NCI-H2227 (cell line): Measurements from ENCODE around the gene ACACA.
A peak's percentile ranks its signal among the peaks of the same experiment; 100 is the strongest.

ENCODE experiments used
- DNase-seq: peaks from one replicate; lab custom pipeline; 2025; ENCODE audit not compliant: unreplicated experiment; lab: John Stamatoyannopoulos, UW

The ACACA gene

DNA sequence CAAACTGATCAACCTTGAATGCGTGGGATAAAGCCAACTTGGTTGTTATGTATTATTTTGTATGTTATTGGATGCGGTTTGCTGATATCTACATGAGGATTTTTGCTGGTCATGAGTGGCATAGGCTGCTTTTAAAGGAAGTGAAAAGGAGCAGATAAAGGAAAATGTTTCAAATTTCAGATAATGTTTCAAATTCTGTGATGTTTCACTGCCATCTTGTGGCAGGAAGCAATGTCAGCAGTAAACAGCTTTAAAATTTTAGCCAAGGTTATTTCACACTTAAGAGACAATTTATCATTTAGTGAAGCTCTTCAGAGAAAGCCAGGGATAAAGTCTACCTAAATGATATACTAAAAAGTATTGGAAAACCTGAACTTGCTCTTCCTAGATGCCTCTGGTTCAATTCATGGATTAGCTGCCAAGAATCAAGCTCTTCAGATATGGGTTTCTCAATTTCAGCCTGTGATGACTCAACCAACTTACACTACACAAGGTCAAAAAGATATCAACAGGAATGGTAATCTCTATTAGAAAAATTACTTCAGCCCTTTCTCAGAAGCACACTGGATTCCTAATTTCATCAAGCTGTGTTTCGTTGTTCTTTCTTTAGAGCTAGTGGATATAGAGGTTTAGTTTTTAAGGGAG is 166.8 kb downstream of the ACACA start:
- peak; percentile 46 for DNase-seq

GRCh38 chr17:37234106-37234505 is 172.5 kb downstream of the ACACA start:
- no peak for DNase-seq

- DNase-seq: peak; percentile 92
Observed at GRCh38 chr17:37233036-37233435, 173.6 kb downstream of the ACACA start.

DNA sequence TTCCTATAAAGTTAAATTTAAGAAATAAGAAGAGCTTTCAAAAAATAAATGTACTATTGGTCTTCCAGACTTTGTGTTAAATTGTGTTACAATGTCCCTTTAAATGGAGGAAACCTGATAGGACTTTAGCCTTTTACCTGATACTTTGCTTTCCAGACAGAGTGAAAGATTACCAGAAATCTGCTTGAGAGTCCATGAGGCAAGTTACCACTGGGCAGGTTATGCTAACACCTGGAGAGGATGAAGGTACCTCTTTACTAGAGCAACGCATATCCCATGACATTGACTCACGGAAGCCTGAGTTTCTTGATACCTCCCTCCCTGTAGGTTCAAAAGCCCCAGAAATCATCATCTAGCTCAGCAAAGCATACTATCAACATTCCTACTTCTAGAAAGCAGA is 174.7 kb downstream of the ACACA start:
- DNase-seq: no peak

DNA sequence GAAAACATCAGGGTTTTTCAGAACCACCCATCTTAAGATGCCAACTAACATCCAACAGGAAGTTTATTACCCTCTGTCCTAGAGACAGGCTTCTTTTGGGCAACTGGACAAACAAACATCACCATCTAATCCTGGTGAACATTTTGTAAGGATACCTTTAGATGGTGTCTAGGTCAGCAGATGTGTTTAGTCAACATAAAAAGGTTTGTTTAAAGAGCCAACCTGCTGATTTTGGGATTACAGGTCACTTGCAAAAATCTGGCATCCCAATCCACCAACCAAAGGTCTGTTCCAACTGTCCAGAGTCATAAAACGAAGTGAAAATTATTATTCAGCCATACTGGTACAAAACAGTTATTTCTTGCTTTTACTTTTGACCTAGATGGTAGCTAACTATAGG is 176.0 kb downstream of the ACACA start:
- no peak for DNase-seq

DNA sequence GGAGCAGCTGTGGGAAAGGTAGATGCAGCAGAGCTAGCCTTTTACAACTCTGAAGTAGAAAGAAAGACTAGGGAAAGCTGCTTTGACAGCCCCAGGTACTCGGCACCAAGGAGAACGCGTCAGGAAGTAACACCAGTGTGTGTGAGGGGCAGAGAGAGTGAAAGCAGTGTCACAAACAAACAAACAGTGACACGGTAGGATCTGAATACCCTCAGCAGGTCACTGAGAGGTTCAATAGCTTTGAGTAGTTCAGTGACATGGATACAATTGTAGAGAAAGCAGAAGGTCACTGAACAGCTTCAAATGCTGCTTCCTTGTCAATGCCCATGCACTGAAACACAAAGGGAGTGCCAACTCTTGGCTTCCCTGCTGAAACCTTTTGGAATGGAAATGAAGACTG is 181.2 kb downstream of the ACACA start:
- DNase-seq: peak; percentile 15

- no peak for DNase-seq
Observed at GRCh38 chr17:37221865-37222264, 184.8 kb downstream of the ACACA start.

DNA sequence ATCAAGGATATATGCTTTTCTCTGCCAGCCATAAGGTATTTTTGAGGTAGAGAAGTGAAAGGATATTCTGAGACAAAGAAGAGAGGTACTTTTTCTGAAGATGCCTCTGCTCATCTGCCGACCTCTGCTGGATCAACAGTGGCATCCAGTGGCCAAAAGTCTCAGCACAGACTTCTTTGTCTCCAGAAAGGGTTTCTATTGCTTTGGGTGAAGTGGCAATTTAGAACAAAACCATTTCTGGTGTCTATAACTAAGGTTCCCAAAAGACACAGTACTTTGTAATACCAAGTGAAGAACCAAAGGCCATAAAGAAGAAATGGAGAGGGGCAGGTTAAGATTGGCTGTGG is 186.1 kb downstream of the ACACA start:
- DNase-seq: peak; percentile 69

DNA sequence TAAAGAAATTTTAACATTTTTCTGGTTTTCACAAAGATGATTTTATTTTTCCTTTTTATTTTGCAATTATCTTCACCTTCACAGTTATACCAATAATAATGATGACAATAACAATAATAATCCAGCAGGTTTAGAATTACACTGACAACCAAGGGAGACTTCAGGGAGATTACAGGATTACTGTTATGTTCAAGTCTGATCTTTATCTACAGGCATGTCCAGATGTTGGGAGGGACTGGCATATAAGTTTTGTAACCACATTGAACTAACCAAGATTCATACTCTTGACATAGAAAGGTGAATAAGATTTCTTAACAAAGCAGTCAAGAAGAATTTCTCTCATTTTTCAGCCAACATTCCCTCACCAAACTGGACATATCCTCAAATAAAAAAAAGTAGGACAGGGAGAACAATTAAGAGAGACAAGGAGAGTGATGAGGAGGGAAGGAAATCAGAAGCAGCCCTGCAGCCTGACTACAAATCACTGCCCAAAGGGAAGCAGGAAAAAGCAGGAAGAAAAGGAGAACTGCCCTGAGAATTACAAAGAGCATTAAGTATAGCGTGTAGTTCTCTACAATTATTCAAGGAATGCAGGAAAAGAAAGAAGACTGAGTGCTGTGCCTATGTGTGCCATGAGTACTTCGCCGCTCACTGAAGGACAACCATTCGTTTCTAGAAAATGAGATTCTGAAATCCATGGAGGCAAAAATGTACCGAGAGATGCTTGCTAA is 186.6 kb downstream of the ACACA start:
- no peak for DNase-seq

- no peak for DNase-seq
Observed at GRCh38 chr17:37218849-37219248, 187.8 kb downstream of the ACACA start.

DNA sequence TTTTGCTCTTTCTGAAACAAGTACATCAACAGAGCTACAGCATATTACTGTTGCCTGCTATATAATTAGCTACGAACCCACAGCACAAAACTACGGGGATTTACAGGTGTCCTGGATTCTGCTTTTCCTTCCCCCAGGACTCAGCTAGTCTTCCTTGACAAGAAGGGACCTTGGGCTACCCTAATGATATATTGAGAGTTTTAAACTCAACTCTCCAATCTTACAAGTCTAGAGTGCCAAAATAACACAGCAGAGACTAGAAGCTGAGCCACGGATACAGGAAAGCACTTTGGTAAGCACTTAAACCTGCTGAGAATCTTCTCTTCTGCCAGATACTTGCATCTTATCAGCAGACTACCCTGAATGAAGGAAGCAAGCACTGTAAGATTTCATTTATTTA is 192.2 kb downstream of the ACACA start:
- DNase-seq: no peak

- DNase-seq: peak; percentile 32
Observed at GRCh38 chr17:37213927-37214326, 192.7 kb downstream of the ACACA start.

DNA sequence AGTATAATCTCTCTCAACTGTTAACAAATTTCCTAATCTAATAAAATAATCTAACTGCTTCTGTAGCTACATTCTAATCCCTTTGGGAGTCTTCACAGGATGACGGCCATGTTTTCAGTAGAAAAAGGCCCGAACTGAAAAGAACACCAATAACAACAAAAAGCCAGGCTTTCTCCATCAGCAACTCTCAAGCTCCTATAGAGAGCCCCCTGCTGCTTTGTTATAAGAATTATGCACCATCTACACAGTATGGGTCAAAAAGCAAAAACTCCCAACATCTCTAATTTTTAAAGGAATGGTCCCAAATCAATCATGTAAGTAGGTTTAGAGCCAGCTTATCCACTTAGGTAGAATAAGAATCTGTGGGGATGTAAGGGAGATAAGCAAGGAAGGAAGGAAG is 194.5 kb downstream of the ACACA start:
- DNase-seq: peak; percentile 8

GRCh38 chr17:37211136-37211535 is 195.5 kb downstream of the ACACA start:
- DNase-seq: no peak

- no peak for DNase-seq
Observed at GRCh38 chr17:37207103-37207502, 199.5 kb downstream of the ACACA start.

DNA sequence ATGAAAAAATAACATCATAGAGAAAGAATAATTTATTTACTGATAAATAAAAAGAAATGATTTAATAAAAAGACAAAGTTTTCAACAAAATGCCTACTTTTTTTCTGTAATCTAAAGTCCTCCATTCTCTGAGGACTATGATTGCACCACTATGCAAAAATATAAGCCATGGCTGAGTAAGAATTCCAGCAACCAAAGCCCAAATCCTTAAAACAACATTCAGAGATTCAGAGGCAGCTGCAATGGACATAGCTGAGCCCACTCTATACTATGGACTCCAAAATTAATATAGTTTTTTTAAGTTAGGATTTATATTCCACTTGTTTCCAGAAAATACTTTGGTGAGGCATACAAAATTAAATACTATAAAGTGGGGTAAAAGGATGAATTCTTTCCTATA is 200.3 kb downstream of the ACACA start:
- DNase-seq: no peak

DNA sequence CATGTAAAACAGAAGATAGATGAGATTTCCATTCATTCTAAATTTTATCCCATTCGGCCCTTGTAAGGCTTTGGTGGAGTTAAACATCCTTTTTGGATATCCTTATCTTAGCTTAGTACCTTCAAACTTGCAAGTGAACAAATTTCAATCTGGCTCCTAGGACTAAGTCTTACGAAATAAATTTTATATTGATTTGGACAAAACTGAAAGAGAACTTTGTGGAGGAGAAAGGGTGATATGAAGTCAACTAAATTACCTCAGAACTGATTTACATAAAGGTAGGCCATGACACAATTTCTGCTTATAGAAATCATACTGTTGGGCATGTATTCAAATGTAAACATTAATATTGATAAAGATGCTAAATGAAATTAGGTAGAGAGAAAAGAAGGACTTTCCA is 206.1 kb downstream of the ACACA start:
- DNase-seq: no peak

DNA sequence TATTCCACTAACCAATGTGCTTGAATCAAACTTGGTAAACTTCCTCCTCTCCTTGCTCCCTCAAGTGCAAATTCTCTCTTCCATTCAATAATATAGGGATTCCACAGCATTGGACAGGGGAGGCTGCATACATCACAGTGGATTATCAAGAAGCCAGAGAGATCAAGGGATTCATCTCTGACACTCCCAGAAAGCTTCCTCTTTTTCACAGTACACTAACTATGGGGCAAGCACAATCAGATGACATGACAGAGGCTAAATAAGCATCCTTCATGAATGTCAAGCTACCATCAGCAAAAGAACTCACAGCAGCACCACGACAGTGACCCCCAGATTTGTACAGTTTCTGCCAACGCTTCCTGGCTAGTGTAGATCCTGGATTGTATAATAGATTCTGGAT is 209.3 kb downstream of the ACACA start:
- DNase-seq: no peak

DNA sequence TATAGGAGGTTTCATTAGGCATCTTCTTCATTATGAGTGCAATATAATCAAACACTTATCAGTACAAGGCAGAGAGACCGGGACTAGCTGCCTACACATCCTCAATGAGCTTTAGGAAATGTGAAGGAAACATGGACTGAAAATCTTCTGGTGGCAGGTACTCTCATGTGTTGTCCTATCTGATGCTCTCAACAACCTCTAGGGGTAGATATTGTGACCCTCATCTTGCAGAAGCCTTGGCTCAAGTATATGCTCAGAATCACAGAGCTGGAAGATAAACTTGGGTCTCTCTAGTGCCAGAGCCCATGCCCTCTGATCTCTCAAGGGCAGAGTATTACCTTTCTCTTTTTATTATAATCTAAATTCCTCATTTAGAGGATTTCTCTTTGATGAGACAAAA is 212.4 kb downstream of the ACACA start:
- no peak for DNase-seq

DNA sequence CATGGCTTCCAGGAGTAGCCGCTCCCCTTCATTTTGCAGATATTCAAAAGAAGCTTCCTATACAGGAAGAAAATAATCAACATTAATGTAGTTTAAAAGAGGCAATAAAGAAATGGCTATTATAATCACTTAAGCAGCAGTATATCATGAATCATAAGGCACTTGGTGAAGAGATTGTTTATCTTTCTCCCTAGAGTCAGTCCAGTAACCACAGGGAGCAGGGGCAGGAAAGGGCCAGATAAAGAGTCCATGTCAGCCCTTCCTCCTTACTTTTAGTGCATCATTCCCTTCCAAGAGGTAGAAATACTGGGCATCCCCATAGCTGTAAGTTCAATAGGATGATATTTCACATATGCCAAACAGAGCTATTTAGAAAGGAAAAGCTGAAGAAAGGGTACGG is 215.4 kb downstream of the ACACA start:
- DNase-seq: no peak

- DNase-seq: peak; percentile 18
Observed at GRCh38 chr17:37190493-37190892, 216.1 kb downstream of the ACACA start.

GRCh38 chr17:37188157-37188556 is 218.5 kb downstream of the ACACA start:
- no peak for DNase-seq

DNA sequence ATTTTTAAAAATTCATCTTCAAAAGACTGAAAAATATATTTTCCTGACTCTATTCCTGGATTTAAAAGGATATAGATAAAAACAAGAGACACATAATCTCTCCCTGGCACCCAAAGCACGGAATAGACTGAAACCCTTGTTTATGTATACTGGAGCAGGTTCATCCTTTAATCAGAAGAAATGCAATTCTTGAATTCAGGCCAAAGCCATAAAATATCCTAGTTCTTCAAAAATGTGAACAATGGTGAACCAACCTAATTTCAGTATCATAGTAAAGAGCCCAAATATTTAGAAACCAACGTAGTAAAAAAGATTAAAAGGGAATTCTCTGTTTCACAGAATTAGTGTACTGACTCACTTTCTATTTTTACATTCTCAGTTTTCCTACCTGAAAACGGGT is 219.4 kb downstream of the ACACA start:
- DNase-seq: no peak
